ENCODE measurements around the gene ADK. TPM values are rescaled to one million over a fixed set of nuclear protein-coding genes. Genes with fewer than 3 reads are reported as not detected.

The ADK gene
- total and polyA plus RNA-seq, 2 donors (not counting 3 experiments of a cell fraction or from before 2014, with no cell fraction given) = 11.7 to 46.5 TPM

GRCh38 chr10:74502963-74503608 is 352.1 kb downstream of the ADK start:
- DNase-seq (ENCODE audit: low read depth, low spot score) (peak; percentile 90), FAIRE-seq (peak; percentile 78)
- Histone ChIP-seq H3K4me2 (ENCODE audit: insufficient read depth, low read length) (peak overlapping the region; percentile 95), H3K4me1 (ENCODE audit: control insufficient read depth, extremely low read depth, insufficient read depth, low read length) (peaks cover 42% of the 10 kb centered on the region), H3K4me3 (replicated peaks in 1 of 3; ENCODE audit: insufficient read depth in 1 of 3, low read depth in 1 of 3, low read length in 3 of 3) (peak overlapping the region in 1 of 3 experiments; percentile 49), H2AFZ (ENCODE audit: low read depth, low read length) (no peak overlapping the region), H3K27me3 (ENCODE audit: control insufficient read depth in 2 of 2, insufficient read depth in 2 of 2, low read length in 2 of 2) (no peaks in the 10 kb centered on the region), H3K9me3 (replicated peaks; ENCODE audit: control insufficient read depth, insufficient read depth, low read length) (no peaks in the 10 kb centered on the region), H3K36me3 (ENCODE audit: control insufficient read depth in 2 of 2, extremely low read depth in 1 of 2, insufficient read depth in 2 of 2, low read length in 2 of 2) (no peaks in the 10 kb centered on the region), H4K20me1 (replicated peaks; ENCODE audit: control insufficient read depth, extremely low read depth, insufficient read depth, low read length) (no peaks in the 10 kb centered on the region), H3K9ac (replicated peaks; ENCODE audit: extremely low read depth, insufficient read depth, low read length) (peak overlapping the region; percentile 81), H3K79me2 (ENCODE audit: control insufficient read depth, insufficient read depth, low read length) (no peaks in the 10 kb centered on the region), H3K27ac (ENCODE audit: insufficient read depth, low read depth, low read length) (peak overlapping the region; percentile 81), H3K9me1 (replicated peaks; ENCODE audit: control insufficient read depth, extremely low read depth, insufficient read depth, low read length) (no peaks in the 10 kb centered on the region)
- dilution Hi-C loops (cut with MboI; ENCODE audit: extremely low pct_ligation_motif_present, low sequenced_read_pairs) = no loop called here
- TF ChIP-seq FOS (IDR thresholded peaks at IDR 0.05; ENCODE audit: borderline replicate concordance, insufficient read depth, low read length) (peak; percentile 97), GATA2 (IDR thresholded peaks at IDR 0.05; ENCODE audit: insufficient read depth, insufficient read length, low read depth, low read length) (peak; percentile 73), JUN (IDR thresholded peaks at IDR 0.05; ENCODE audit: borderline replicate concordance, insufficient read depth, insufficient read length, low read depth) (peak; percentile 97), CTCF (IDR thresholded peaks at IDR 0.05; ENCODE audit: extremely low read depth in 1 of 2, insufficient read depth in 1 of 2, low read depth in 1 of 2, low read length in 2 of 2) (no peak)
- intact Hi-C loops (cut with micrococcal nuclease) = loop anchor here (1.0 kb wide), 1 partner anchor 322 kb away; no protein-coding TSS in a partner anchor
- ChIA-PET CTCF (interaction anchor here (0.5 to 2.1 kb wide), 7 partner anchors 39 to 355 kb away, joined by 3 to 13 read pairs (median 3); no protein-coding TSS in a partner anchor), POLR2A (interaction anchor here (0.5 kb wide), 1 partner anchor 78 kb away, joined by 6 read pairs; no protein-coding TSS in a partner anchor)
- BruUV-seq (replicated peaks) = no TSS peak

GRCh38 chr10:74507951-74508350 is 356.9 kb downstream of the ADK start:
- Histone ChIP-seq H3K4me2 (ENCODE audit: insufficient read depth, low read length) (no peak overlapping the region), H3K79me2 (ENCODE audit: control insufficient read depth, insufficient read depth, low read length) (peaks cover 15% of the 10 kb centered on the region), H3K4me1 (ENCODE audit: control insufficient read depth, extremely low read depth, insufficient read depth, low read length) (peaks cover 12% of the 10 kb centered on the region), H2AFZ (ENCODE audit: low read depth, low read length) (no peak overlapping the region), H3K9me1 (replicated peaks; ENCODE audit: control insufficient read depth, extremely low read depth, insufficient read depth, low read length) (no peaks in the 10 kb centered on the region), H3K4me3 (replicated peaks in 1 of 3; ENCODE audit: insufficient read depth in 1 of 3, low read depth in 1 of 3, low read length in 3 of 3) (no peak overlapping the region), H4K20me1 (replicated peaks; ENCODE audit: control insufficient read depth, extremely low read depth, insufficient read depth, low read length) (no peaks in the 10 kb centered on the region), H3K9ac (replicated peaks; ENCODE audit: extremely low read depth, insufficient read depth, low read length) (no peak overlapping the region), H3K9me3 (replicated peaks; ENCODE audit: control insufficient read depth, insufficient read depth, low read length) (peaks cover 3% of the 10 kb centered on the region), H3K27ac (ENCODE audit: insufficient read depth, low read depth, low read length) (no peak overlapping the region), H3K27me3 (ENCODE audit: control insufficient read depth in 2 of 2, insufficient read depth in 2 of 2, low read length in 2 of 2) (no peaks in the 10 kb centered on the region), H3K36me3 (ENCODE audit: control insufficient read depth in 2 of 2, extremely low read depth in 1 of 2, insufficient read depth in 2 of 2, low read length in 2 of 2) (no peaks in the 10 kb centered on the region)
- no peak for DNase-seq (ENCODE audit: low read depth, low spot score)
- intact Hi-C loops (cut with micrococcal nuclease) (no loop called here), dilution Hi-C loops (cut with MboI; ENCODE audit: extremely low pct_ligation_motif_present, low sequenced_read_pairs) (no loop called here)
- ChIA-PET POLR2A (no interaction called here), CTCF (no interaction called here)
- no peak for TF ChIP-seq FOS (IDR thresholded peaks at IDR 0.05; ENCODE audit: borderline replicate concordance, insufficient read depth, low read length)
- TF ChIP-seq EZH2 (IDR thresholded peaks at IDR 0.05; ENCODE audit: borderline replicate concordance, low read depth, low read length, severe bottlenecking) = no peak
- TF ChIP-seq GATA2 (IDR thresholded peaks at IDR 0.05; ENCODE audit: insufficient read depth, insufficient read length, low read depth, low read length) = no peak
- no peak for TF ChIP-seq MYC (IDR thresholded peaks at IDR 0.05; ENCODE audit: low read depth, low read length)
- TF ChIP-seq CTCF (IDR thresholded peaks at IDR 0.05; ENCODE audit: extremely low read depth in 1 of 2, insufficient read depth in 1 of 2, low read depth in 1 of 2, low read length in 2 of 2) = no peak
- no peak for TF ChIP-seq POLR2A (IDR thresholded peaks at IDR 0.05; ENCODE audit: low read depth, low read length)
- TF ChIP-seq JUN (IDR thresholded peaks at IDR 0.05; ENCODE audit: borderline replicate concordance, insufficient read depth, insufficient read length, low read depth) = no peak
- no peak for TF ChIP-seq MAX (IDR thresholded peaks at IDR 0.05; ENCODE audit: insufficient read depth, insufficient read length)
- no TSS peak for BruUV-seq (replicated peaks)
- FAIRE-seq = no peak

Data from endothelial cell of umbilical vein (primary cell).